Naive thymus-derived CD4-positive, alpha-beta T cell (primary cell): ENCODE results near the gene TM4SF1. TPM values are rescaled to one million over a fixed set of nuclear protein-coding genes. Genes with fewer than 3 reads are reported as not detected.

Source experiments
- ATAC-seq: fragments of 150-1000 bp; cut with Tn5 transposase; 2 replicates; pipeline ENCODE4 v1.10.0; 2021; ENCODE audit warnings: mild to moderate bottlenecking, moderate library complexity
- CTCF ChIA-PET: fragments of 350-600 bp; sonication (Branson Sonifier 250); formaldehyde crosslinking; loops from one replicate; lab custom pipeline; 2021; ENCODE audit warnings: antibody characterized with exemption; lab: Charles Lee
- POLR2A ChIA-PET: fragments of 350-600 bp; sonication (Branson Sonifier 250); formaldehyde crosslinking; loops from one replicate; lab custom pipeline; 2021; ENCODE audit warnings: antibody characterized with exemption, inconsistent platforms; lab: Charles Lee
- DNase-seq, 9 donors: peaks; one replicate each; pipeline versions ENCODE4 v3.0.0 to v3.0.0-alpha.2; 2020 to 2022; ENCODE audit warnings: mixed read lengths in 1 of 9
- H3K27ac ChIP-seq: one replicate; pipeline ENCODE4 v1.7.0; 2013; ENCODE audit warnings: mild to moderate bottlenecking, low read depth, low read length, moderate library complexity
- H3K27me3 ChIP-seq, 2 donors: one replicate each; pipeline ENCODE4 v1.7.0; 2013; ENCODE audit warnings: low read length in 2 of 2, mild to moderate bottlenecking in 2 of 2, moderate library complexity in 2 of 2; ENCODE audit not compliant: control insufficient read depth in 2 of 2, insufficient read depth in 2 of 2
- H3K36me3 ChIP-seq, 3 experiments: 1 replicate in 2 of 3; 2 replicates in 1 of 3; pipeline ENCODE4 v1.7.0; 2013; ENCODE audit warnings: low read length in 3 of 3, mild to moderate bottlenecking in 3 of 3, moderate library complexity in 1 of 3; ENCODE audit not compliant: insufficient read depth in 3 of 3, control insufficient read depth in 2 of 3
- H3K4me1 ChIP-seq, 2 donors: one replicate each; pipeline ENCODE4 v1.7.0; 2013; ENCODE audit warnings: low read length in 2 of 2, mild to moderate bottlenecking in 2 of 2, moderate library complexity in 1 of 2; ENCODE audit not compliant: control insufficient read depth in 2 of 2, insufficient read depth in 2 of 2
- H3K4me3 ChIP-seq: 2 replicates; pipeline ENCODE4 v1.7.0; 2013; ENCODE audit warnings: mild to moderate bottlenecking, low read length
- H3K9me3 ChIP-seq, 3 experiments: 1 replicate in 2 of 3; 2 replicates in 1 of 3; pipeline ENCODE4 v1.7.0; 2013; ENCODE audit warnings: low read length in 3 of 3; ENCODE audit not compliant: control insufficient read depth in 2 of 3
- H3K27ac Mint-ChIP-seq, 9 donors: one replicate each; pipeline ENCODE4 v1.8.0; 2020 to 2022; ENCODE audit warnings: mixed read lengths in 9 of 9, mild to moderate bottlenecking in 8 of 9, moderate library complexity in 5 of 9, inconsistent platforms in 2 of 9
- H3K27me3 Mint-ChIP-seq, 5 donors: one replicate each; pipeline ENCODE4 v1.8.0; 2021 to 2022; ENCODE audit warnings: mixed read lengths in 5 of 5, mild to moderate bottlenecking in 1 of 5
- H3K36me3 Mint-ChIP-seq, 5 donors: one replicate each; pipeline ENCODE4 v1.8.0; 2020 to 2022; ENCODE audit warnings: mixed read lengths in 5 of 5, mild to moderate bottlenecking in 3 of 5, inconsistent platforms in 1 of 5
- H3K4me1 Mint-ChIP-seq, 7 donors: one replicate each; pipeline ENCODE4 v1.8.0; 2020 to 2022; ENCODE audit warnings: mixed read lengths in 7 of 7, mild to moderate bottlenecking in 3 of 7, inconsistent platforms in 1 of 7
- H3K4me3 Mint-ChIP-seq, 10 donors: one replicate each; pipeline ENCODE4 v1.8.0; 2020 to 2022; ENCODE audit warnings: mild to moderate bottlenecking in 10 of 10, mixed read lengths in 10 of 10, moderate library complexity in 6 of 10, inconsistent platforms in 2 of 10
- H3K9me3 Mint-ChIP-seq, 11 donors: one replicate each; pipeline ENCODE4 v1.8.0; 2020 to 2022; ENCODE audit warnings: mixed read lengths in 11 of 11, mild to moderate bottlenecking in 4 of 11, inconsistent platforms in 1 of 11, moderate library complexity in 1 of 11
- intact Hi-C, 2 donors: fragments of 100-400 bp; cut with micrococcal nuclease; formaldehyde crosslinking; loops; one replicate each; pipeline ENCODE4 v1.15.1; 2023
- polyA plus RNA-seq, 2 donors: library from polyadenylated mRNA; unstranded; fragments of 300-500 nt; fragmentation: Illumina TruSeq; gene quantifications; one replicate each; pipeline ENCODE4 v1.2.3, GENCODE V29; 2021
- total RNA-seq, 6 experiments: library from RNA in 5 of 6; stranded (reverse) in 5 of 6; gene quantifications; 1 replicate in 5 of 6; 2 replicates in 1 of 6; pipeline ENCODE4 v1.2.3 and lab custom pipeline; 2021 to 2026

The TM4SF1 gene
- total and polyA plus RNA-seq, 7 experiments from 2014 or later, result not detected

DNA sequence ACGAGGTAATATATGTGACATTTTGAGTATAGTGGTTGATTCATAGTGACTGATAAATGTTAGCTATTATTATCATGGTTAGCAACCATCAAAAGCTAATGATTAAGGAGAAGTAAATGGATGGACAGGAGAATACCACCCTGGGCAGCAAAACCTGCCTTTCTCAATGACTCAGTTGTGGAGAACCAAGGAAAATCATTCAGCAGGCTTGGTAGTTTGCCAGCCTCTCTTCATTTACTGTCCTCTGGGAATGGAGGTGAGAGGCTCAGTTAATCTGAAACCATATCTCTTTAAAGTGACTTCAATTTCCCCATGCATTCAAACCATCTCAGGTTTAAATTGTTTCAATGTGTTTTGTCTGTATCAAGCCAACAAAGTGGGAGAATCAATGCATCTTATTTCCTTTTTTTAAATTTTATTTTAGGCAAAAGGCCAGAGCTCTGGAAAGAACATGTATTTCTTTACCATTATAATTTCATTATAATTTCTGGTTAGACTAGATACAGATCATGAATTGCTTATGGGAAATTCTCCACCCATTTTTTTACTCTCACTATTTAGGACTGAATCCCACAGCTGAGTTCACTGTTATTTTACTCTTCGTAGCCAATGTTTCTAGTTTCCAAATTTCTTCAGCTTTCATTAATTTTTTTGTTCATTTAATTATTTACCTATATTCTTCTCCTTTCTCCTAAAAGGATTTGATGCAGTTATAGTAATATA is 46.7 kb downstream of the TM4SF1 start:
- ATAC-seq (no peak), DNase-seq (no peak)
- Histone ChIP-seq H3K27me3 (no peaks in the 10 kb centered on the region), H3K4me3 (no peak overlapping the region), H3K4me1 (no peaks in the 10 kb centered on the region), H3K9me3 (no peaks in the 10 kb centered on the region), H3K36me3 (no peaks in the 10 kb centered on the region), H3K27ac (no peak overlapping the region)
- no peak overlapping the region for H3K27ac Mint-ChIP-seq
- no peak overlapping the region for H3K4me3 Mint-ChIP-seq
- H3K36me3 Mint-ChIP-seq, result no peaks in the 10 kb centered on the region
- ChIA-PET CTCF (no interaction called here), POLR2A (no interaction called here)
- no peaks in the 10 kb centered on the region for H3K4me1 Mint-ChIP-seq
- H3K27me3 Mint-ChIP-seq, result peaks cover 0 to 29% (median 20%) of the 10 kb centered on the region in 5 donors
- no peaks in the 10 kb centered on the region for H3K9me3 Mint-ChIP-seq
- intact Hi-C loops, result no loop called here

DNA sequence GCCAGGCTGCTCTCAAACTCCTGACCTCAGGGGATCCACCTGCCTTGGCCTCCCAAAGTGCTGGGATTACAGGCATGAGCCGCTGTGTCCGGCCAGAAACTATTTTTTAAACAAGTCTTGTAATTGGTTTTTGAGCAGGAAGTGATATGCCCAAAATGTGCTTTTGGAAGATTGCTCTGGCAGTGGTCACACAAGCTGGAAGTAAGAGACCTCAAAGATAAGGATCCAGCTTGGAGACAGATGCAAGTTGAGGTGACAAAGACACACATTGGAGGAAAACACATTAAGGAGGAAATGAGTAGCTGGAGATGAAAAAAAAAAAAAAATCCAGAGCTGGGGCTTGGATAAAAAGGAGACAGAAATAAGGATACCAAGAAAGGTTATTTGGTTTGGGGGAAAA is 50.3 kb downstream of the TM4SF1 start:
- Histone ChIP-seq H3K36me3 (no peaks in the 10 kb centered on the region), H3K4me1 (no peaks in the 10 kb centered on the region), H3K9me3 (no peaks in the 10 kb centered on the region), H3K27ac (no peak overlapping the region), H3K4me3 (no peak overlapping the region), H3K27me3 (no peaks in the 10 kb centered on the region)
- DNase-seq (no peak), ATAC-seq (no peak)
- Mint-ChIP-seq H3K27ac (no peak overlapping the region), H3K4me3 (no peak overlapping the region), H3K4me1 (no peaks in the 10 kb centered on the region), H3K36me3 (no peaks in the 10 kb centered on the region), H3K9me3 (no peaks in the 10 kb centered on the region), H3K27me3 (peaks cover 0 to 36% (median 26%) of the 10 kb centered on the region in 5 donors)
- intact Hi-C loops, result no loop called here
- ChIA-PET POLR2A (no interaction called here), CTCF (no interaction called here)

DNA sequence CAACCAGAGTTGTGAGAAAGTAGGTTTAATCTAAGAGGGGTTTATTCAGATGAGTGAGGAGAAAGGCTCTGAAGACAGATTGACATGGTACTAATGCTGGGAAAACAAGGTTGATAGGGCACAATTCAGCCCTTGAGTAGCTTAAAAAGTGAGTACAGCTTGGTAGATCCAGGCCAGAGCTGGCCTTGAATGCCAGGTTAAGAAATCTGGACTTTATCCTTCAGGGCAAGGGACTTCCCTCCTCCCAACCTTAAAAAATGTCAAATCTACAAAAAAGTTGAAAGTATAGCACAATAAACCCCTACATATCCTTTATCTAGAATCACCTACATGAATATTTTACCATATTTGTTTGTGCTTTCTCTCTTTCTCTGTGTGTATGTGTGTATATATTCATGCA is 51.9 kb downstream of the TM4SF1 start:
- ChIA-PET POLR2A (no interaction called here), CTCF (no interaction called here)
- Histone ChIP-seq H3K36me3 (no peaks in the 10 kb centered on the region), H3K4me3 (no peak overlapping the region), H3K27ac (no peak overlapping the region), H3K4me1 (no peaks in the 10 kb centered on the region), H3K27me3 (no peaks in the 10 kb centered on the region), H3K9me3 (no peaks in the 10 kb centered on the region)
- Mint-ChIP-seq H3K36me3 (no peaks in the 10 kb centered on the region), H3K27me3 (peaks cover 0 to 31% (median 24%) of the 10 kb centered on the region in 5 donors), H3K27ac (no peak overlapping the region), H3K4me1 (no peaks in the 10 kb centered on the region), H3K9me3 (no peaks in the 10 kb centered on the region), H3K4me3 (no peak overlapping the region)
- ATAC-seq (no peak), DNase-seq (no peak)
- intact Hi-C loops, result no loop called here

- ATAC-seq (no peak), DNase-seq (no peak)
- Mint-ChIP-seq H3K27me3 (peaks cover 0 to 24% (median 21%) of the 10 kb centered on the region in 5 donors), H3K27ac (no peak overlapping the region), H3K36me3 (no peaks in the 10 kb centered on the region), H3K4me1 (no peaks in the 10 kb centered on the region), H3K4me3 (no peak overlapping the region), H3K9me3 (no peaks in the 10 kb centered on the region)
- no peaks in the 10 kb centered on the region for H3K9me3 ChIP-seq
- no peaks in the 10 kb centered on the region for H3K27me3 ChIP-seq
- POLR2A ChIA-PET, result no interaction called here
- CTCF ChIA-PET, result no interaction called here
- no peak overlapping the region for H3K27ac ChIP-seq
- H3K4me1 ChIP-seq, result no peaks in the 10 kb centered on the region
- no peaks in the 10 kb centered on the region for H3K36me3 ChIP-seq
- intact Hi-C loops, result no loop called here
- no peak overlapping the region for H3K4me3 ChIP-seq
Measured at GRCh38 chr3:149324332-149324731, 53.1 kb downstream of the TM4SF1 start.

DNA sequence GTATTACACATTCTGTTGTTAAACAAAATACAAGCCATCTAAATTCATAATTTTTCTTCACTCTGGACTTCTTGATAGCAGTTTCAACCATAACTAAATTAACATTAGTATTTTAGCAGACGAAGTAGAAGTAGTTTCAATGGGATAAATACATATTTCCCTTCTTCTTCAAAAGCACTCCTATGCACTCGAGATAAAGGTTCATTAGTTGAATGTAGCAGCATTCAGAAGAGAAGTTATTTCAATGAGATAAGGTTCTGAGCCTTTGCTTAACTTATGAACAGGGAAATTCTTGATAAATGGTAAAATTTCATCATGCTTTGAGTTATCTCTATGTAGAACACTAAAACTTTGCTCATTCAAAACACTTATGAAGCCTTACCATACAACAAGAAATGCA is 55.8 kb downstream of the TM4SF1 start:
- ATAC-seq (no peak), DNase-seq (no peak)
- H3K4me3 Mint-ChIP-seq, result no peak overlapping the region
- H3K27me3 ChIP-seq, result no peaks in the 10 kb centered on the region
- no peaks in the 10 kb centered on the region for H3K9me3 Mint-ChIP-seq
- no peak overlapping the region for H3K27ac Mint-ChIP-seq
- no peaks in the 10 kb centered on the region for H3K36me3 ChIP-seq
- H3K27me3 Mint-ChIP-seq, result peaks cover 4 to 24% (median 17%) of the 10 kb centered on the region in 5 donors
- no peak overlapping the region for H3K4me3 ChIP-seq
- H3K9me3 ChIP-seq, result no peaks in the 10 kb centered on the region
- intact Hi-C loops, result no loop called here
- POLR2A ChIA-PET, result no interaction called here
- no peaks in the 10 kb centered on the region for H3K36me3 Mint-ChIP-seq
- no peaks in the 10 kb centered on the region for H3K4me1 Mint-ChIP-seq
- CTCF ChIA-PET, result no interaction called here
- no peaks in the 10 kb centered on the region for H3K4me1 ChIP-seq
- no peak overlapping the region for H3K27ac ChIP-seq

- H3K4me1 ChIP-seq, result no peaks in the 10 kb centered on the region
- Mint-ChIP-seq H3K27me3 (peaks cover 4 to 24% (median 14%) of the 10 kb centered on the region in 5 donors), H3K27ac (no peak overlapping the region), H3K4me3 (no peak overlapping the region), H3K4me1 (no peaks in the 10 kb centered on the region), H3K9me3 (no peaks in the 10 kb centered on the region), H3K36me3 (no peaks in the 10 kb centered on the region)
- no peak overlapping the region for H3K27ac ChIP-seq
- intact Hi-C loops, result no loop called here
- no peaks in the 10 kb centered on the region for H3K27me3 ChIP-seq
- no peak overlapping the region for H3K4me3 ChIP-seq
- no peak for ATAC-seq
- DNase-seq, result no peak
- H3K36me3 ChIP-seq, result no peaks in the 10 kb centered on the region
- POLR2A ChIA-PET, result no interaction called here
- H3K9me3 ChIP-seq, result no peaks in the 10 kb centered on the region
- CTCF ChIA-PET, result no interaction called here
Measured at GRCh38 chr3:149321136-149321535, 56.3 kb downstream of the TM4SF1 start.

DNA sequence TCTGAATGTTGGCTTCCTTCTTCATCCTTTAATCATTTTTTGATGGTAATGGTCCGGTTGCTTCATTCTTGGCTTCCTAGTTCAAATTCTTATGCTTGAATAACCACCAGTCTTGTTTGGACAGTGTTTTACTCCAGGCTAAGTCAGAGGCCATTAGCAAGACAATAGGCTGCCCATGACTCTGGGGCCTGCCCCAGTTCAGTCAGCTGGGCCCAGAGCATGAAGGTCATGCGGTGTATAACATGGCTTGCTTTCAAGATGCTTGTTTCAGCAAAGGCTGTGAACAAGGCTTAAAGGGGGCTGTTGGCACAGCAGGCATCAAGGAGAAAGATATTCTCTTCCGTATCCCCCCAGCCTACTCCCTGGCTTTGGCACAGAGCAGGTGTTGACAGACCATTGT is 57.7 kb downstream of the TM4SF1 start:
- Histone ChIP-seq H3K4me1 (no peaks in the 10 kb centered on the region), H3K27ac (no peak overlapping the region), H3K27me3 (no peaks in the 10 kb centered on the region), H3K36me3 (no peaks in the 10 kb centered on the region), H3K4me3 (no peak overlapping the region), H3K9me3 (no peaks in the 10 kb centered on the region)
- peaks cover 4 to 24% (median 11%) of the 10 kb centered on the region in 5 donors for H3K27me3 Mint-ChIP-seq
- intact Hi-C loops, result no loop called here
- POLR2A ChIA-PET, result no interaction called here
- no peak overlapping the region for H3K4me3 Mint-ChIP-seq
- no peaks in the 10 kb centered on the region for H3K36me3 Mint-ChIP-seq
- ATAC-seq (no peak), DNase-seq (no peak)
- no peaks in the 10 kb centered on the region for H3K9me3 Mint-ChIP-seq
- CTCF ChIA-PET, result no interaction called here
- H3K4me1 Mint-ChIP-seq, result no peaks in the 10 kb centered on the region
- no peak overlapping the region for H3K27ac Mint-ChIP-seq
